Activated CD8-positive, alpha-beta memory T cell treated with anti-CD3 and anti-CD28 coated beads, Interleukin-2, amount 10 ng/mL, durations not matched to agents 7 days and 5 days (primary cell): ENCODE measurements around the gene BCKDK. TPM values are rescaled to one million over a fixed set of nuclear protein-coding genes. Genes with fewer than 3 reads are reported as not detected.

Source experiments
- ATAC-seq: fragments of 150-1000 bp; cut with Tn5 transposase; one replicate; pipeline ENCODE4 v1.10.0; 2021; ENCODE audit warnings: moderate library complexity
- CTCF ChIA-PET: fragments of 350-600 bp; sonication (Branson Sonifier 250); formaldehyde crosslinking; loops from one replicate; lab custom pipeline; 2021; ENCODE audit warnings: antibody characterized with exemption; lab: Charles Lee
- DNase-seq: peaks from one replicate; pipeline ENCODE4 v3.0.0-alpha.2; 2020
- H3K27ac Mint-ChIP-seq: one replicate; pipeline ENCODE4 v1.8.0; 2021; ENCODE audit warnings: mild to moderate bottlenecking, mixed read lengths
- H3K27me3 Mint-ChIP-seq: one replicate; pipeline ENCODE4 v1.8.0; 2021; ENCODE audit warnings: mixed read lengths
- H3K36me3 Mint-ChIP-seq: one replicate; pipeline ENCODE4 v1.8.0; 2021; ENCODE audit warnings: mild to moderate bottlenecking, mixed read lengths
- H3K4me1 Mint-ChIP-seq: one replicate; pipeline ENCODE4 v1.8.0; 2021; ENCODE audit warnings: mixed read lengths
- H3K4me3 Mint-ChIP-seq: one replicate; pipeline ENCODE4 v1.8.0; 2021; ENCODE audit warnings: mild to moderate bottlenecking, moderate library complexity, mixed read lengths
- H3K9me3 Mint-ChIP-seq: one replicate; pipeline ENCODE4 v1.8.0; 2022; ENCODE audit warnings: low read depth, mixed read lengths
- total RNA-seq, 2 experiments: library from RNA; stranded (reverse); gene quantifications; one replicate each; pipeline ENCODE4 v1.2.3, GENCODE V29; 2021

Gene BCKDK
- total RNA-seq, 2 experiments from 2014 or later, result 34.7 to 35.4 TPM

DNA sequence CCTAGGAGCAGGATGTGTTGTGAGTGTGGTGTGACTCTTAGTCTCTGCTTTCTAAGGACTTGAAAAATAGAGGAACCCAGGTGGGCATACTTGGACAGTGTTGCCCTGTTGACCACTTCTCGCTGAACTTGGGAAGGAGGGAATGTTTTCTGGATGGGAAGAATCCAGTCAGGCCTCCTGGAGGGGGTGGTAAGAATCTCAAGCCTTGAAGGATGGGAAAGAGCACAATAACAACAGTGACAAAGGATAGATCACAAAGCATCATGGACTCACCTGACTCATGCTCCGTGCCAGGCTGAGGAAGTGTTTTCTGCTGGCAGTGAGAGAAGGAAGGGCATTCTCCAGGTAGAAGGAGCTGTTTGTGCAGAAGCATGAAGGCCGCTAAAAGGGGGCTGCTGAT lies 17.7 kb downstream of the BCKDK start:
- Mint-ChIP-seq H3K27me3 (no peaks in the 10 kb centered on the region), H3K27ac (no peak overlapping the region), H3K4me3 (no peak overlapping the region), H3K4me1 (peaks cover 2% of the 10 kb centered on the region), H3K36me3 (peaks cover 14% of the 10 kb centered on the region), H3K9me3 (no peaks in the 10 kb centered on the region)
- DNase-seq, result no peak
- CTCF ChIA-PET, result interaction anchor here (1.1 kb wide), 1 partner anchor 8 kb away, joined by 3 read pairs; the partner anchor contains the start of gene KAT8
- ATAC-seq, result no peak

DNA sequence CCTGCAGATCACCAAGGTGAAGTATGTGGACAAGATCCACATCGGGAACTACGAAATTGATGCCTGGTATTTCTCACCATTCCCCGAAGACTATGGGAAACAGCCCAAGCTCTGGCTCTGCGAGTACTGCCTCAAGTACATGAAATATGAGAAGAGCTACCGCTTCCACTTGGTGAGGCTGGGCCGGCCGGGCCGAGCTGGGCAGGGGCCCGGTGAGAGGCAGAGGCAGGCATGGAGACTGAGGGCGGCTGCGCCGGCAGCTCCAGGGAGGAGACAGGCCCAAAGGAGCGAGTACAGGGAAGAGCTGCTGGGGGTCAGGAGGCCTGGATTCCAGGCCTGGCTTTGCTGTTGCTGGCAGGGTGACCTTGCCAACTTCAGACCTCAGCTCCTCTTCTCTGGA lies 19.0 kb downstream of the BCKDK start:
- H3K9me3 Mint-ChIP-seq, result no peaks in the 10 kb centered on the region
- H3K27ac Mint-ChIP-seq, result no peak overlapping the region
- no peak for ATAC-seq
- DNase-seq, result no peak
- no peaks in the 10 kb centered on the region for H3K27me3 Mint-ChIP-seq
- CTCF ChIA-PET, result interaction anchor here (1.1 kb wide), 1 partner anchor 15 kb away, joined by 4 read pairs; no protein-coding TSS in a partner anchor
- peaks cover 7% of the 10 kb centered on the region for H3K36me3 Mint-ChIP-seq
- peaks cover 2% of the 10 kb centered on the region for H3K4me1 Mint-ChIP-seq
- H3K4me3 Mint-ChIP-seq, result no peak overlapping the region

DNA sequence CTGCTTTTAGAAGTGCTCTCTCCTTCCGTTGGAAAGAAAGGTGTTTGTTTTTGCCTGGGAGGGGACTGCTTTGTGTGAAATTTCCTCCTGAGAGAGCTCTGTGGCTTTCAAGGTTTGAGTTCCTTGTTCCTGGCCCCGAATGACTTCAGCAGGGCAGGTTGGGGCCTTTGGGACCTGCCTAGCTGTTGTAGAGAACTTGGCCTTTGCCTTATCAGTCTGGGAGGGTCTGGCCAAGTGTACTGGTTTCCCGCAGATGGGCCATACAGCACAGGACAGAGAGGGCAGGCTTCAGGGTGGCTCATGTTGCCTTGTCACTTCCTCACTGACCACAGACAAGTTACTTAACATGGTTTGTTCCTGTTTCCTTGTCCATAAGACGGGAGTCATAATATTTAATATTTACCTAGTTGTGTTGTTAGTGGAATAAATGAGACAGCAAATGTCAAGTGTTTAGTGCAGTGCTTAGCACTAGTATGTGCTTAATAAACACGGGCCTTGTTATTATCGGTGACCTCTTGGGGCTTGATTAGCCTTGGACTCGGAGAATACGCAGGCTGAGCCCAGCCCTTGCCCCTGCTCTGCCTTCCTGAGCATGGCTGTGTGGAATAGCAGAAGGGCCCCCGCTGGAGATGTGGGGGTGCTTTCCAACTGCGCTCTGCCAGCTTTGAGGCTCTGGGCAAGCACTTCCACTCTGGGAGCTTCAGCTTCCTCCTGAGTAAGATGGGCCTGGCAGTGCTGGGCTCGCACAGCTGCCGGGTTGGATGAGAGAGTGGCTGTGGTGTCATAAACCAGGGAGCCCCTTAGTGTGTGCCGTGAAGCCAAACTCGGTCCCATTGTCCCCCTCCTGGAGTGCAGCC lies 20.8 kb downstream of the BCKDK start:
- peaks cover 2% of the 10 kb centered on the region for H3K4me1 Mint-ChIP-seq
- H3K36me3 Mint-ChIP-seq, result peaks cover 5% of the 10 kb centered on the region
- ATAC-seq, result no peak
- peak overlapping the region; percentile 74 for H3K27ac Mint-ChIP-seq
- H3K9me3 Mint-ChIP-seq, result no peaks in the 10 kb centered on the region
- no peaks in the 10 kb centered on the region for H3K27me3 Mint-ChIP-seq
- DNase-seq, result no peak
- H3K4me3 Mint-ChIP-seq, result no peak overlapping the region
- CTCF ChIA-PET, result no interaction called here

DNA sequence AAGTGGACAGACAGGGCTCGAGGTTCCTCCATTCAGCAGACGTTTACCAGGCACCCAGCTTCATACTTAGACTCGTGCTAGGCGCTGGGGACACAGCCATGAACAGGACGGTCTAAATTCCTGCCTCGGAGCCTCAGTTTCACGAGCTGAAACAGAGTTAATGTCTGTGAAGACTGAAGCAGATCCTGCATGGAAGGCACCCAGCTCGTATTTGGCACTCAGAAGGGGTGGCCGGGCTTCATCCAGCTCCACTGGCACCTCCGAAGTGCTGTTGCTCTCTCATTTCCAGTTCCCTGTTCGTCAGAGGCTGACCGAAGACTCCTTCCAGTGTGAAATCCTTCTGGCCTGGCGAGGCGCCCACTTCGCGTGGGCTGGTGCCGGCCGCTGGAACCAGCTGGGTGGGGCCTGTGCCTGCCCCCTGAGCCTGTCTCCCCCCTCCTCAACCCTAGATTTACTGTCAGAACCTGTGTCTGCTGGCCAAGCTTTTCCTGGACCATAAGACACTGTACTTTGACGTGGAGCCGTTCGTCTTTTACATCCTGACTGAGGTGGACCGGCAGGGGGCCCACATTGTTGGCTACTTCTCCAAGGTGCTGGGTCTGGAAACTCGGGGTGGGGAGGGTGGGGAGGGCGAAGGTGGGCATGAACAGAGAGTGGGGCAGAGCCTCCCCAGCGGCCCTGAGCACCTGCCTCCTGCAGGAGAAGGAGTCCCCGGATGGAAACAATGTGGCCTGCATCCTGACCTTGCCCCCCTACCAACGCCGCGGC lies 21.6 kb downstream of the BCKDK start:
- H3K36me3 Mint-ChIP-seq, result peaks cover 5% of the 10 kb centered on the region
- no peaks in the 10 kb centered on the region for H3K9me3 Mint-ChIP-seq
- no peak for ATAC-seq
- H3K27ac Mint-ChIP-seq, result no peak overlapping the region
- DNase-seq, result no peak
- H3K27me3 Mint-ChIP-seq, result no peaks in the 10 kb centered on the region
- CTCF ChIA-PET, result no interaction called here
- H3K4me1 Mint-ChIP-seq, result peaks cover 2% of the 10 kb centered on the region
- no peak overlapping the region for H3K4me3 Mint-ChIP-seq

DNA sequence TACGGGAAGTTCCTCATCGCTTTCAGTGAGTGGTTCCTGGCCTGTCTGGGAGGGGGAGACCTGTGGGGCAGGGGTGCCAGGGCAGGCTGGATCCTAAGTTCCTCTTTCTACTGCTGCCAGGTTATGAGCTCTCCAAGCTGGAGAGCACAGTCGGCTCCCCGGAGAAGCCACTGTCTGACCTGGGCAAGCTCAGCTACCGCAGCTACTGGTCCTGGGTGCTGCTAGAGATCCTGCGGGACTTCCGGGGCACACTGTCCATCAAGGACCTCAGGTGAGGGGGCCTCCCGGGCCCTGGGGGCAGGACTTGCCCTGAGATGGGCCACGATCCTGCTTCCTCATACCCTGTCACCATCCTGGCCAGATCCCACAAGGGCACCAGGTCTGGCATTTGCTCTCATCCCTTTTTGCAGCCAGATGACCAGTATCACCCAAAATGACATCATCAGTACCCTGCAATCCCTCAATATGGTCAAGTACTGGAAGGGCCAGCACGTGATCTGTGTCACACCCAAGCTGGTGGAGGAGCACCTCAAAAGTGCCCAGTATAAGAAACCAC lies 22.2 kb downstream of the BCKDK start:
- Mint-ChIP-seq H3K4me1 (peaks cover 2% of the 10 kb centered on the region), H3K36me3 (peaks cover 5% of the 10 kb centered on the region), H3K4me3 (no peak overlapping the region), H3K9me3 (no peaks in the 10 kb centered on the region), H3K27ac (no peak overlapping the region), H3K27me3 (no peaks in the 10 kb centered on the region)
- DNase-seq (no peak), ATAC-seq (no peak)
- CTCF ChIA-PET, result interaction anchor here (1.3 kb wide), 1 partner anchor 14 kb away, joined by 3 read pairs; no protein-coding TSS in a partner anchor

DNA sequence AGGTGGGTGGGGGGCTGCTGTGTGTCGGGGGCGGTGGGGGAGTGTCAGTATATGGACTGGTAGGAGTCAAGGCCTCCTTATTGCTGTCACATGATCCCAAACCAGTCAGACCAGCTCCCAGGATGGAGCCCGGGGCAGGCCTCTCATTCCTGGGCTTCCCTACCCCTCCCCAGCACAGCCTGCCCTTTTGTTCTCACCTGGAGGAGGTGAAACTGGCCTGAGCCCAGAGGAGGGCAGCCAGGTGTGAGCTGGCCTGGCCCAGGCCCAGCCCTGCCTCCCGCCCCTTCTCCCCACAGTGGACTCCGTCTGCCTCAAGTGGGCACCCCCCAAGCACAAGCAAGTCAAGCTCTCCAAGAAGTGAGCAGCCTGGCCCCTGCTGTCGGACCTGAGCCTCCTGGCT lies 22.7 kb downstream of the BCKDK start:
- Mint-ChIP-seq H3K36me3 (peaks cover 5% of the 10 kb centered on the region), H3K27me3 (no peaks in the 10 kb centered on the region), H3K27ac (no peak overlapping the region), H3K9me3 (no peaks in the 10 kb centered on the region), H3K4me1 (peaks cover under 1% of the 10 kb centered on the region), H3K4me3 (no peak overlapping the region)
- DNase-seq (no peak), ATAC-seq (no peak)
- CTCF ChIA-PET, result interaction anchor here (1.3 kb wide), 1 partner anchor 14 kb away, joined by 3 read pairs; no protein-coding TSS in a partner anchor

DNA sequence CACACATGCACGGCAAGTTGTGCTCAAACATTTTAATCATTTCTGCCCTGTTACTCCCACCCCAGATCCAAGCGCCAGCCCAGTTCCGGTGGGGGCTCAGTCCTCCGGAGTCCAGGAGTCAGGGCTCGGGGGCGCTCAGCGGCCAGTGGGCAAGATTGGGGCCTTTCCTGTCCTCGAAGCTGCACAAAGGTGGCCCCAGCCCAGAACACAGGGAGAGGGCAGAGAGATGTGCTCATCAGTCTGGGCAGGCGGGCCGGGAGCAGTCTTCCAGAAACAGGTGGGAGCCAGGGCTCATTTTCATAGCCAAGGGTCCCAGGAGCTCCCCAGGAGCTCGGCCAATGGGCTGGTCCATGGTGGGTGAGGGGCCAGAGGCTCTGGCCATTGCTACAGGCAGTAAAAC lies 23.2 kb downstream of the BCKDK start:
- DNase-seq (no peak), ATAC-seq (no peak)
- Mint-ChIP-seq H3K27me3 (no peaks in the 10 kb centered on the region), H3K4me1 (no peaks in the 10 kb centered on the region), H3K36me3 (peaks cover 5% of the 10 kb centered on the region), H3K27ac (no peak overlapping the region), H3K4me3 (no peak overlapping the region), H3K9me3 (no peaks in the 10 kb centered on the region)
- CTCF ChIA-PET, result interaction anchor here (1.3 kb wide), 1 partner anchor 13 kb away, joined by 3 read pairs; no protein-coding TSS in a partner anchor

DNA sequence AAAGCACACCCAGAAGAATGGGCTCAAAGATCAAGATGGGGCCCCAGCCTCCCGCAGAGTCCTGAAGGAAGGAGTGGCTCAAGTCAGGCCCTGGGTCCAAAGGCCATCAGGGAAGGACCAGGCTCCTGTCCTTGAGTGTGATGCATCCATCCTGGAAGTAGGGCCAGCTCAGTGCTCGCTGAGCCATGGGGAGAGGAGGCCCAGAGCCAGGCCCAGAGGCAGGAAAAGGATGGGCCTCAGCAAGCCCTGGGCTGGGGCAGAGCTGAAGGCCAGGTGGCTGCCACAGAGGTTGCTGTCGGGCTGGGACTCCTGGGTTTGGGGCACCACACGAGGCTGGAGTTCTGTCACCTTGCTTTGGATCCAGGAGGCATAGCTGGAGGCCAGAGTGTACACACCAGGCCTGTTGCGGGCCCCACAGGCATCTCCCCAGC lies 23.7 kb downstream of the BCKDK start:
- Mint-ChIP-seq H3K4me3 (no peak overlapping the region), H3K27me3 (no peaks in the 10 kb centered on the region), H3K4me1 (no peaks in the 10 kb centered on the region), H3K27ac (no peak overlapping the region), H3K36me3 (peaks cover 5% of the 10 kb centered on the region), H3K9me3 (no peaks in the 10 kb centered on the region)
- DNase-seq (no peak), ATAC-seq (no peak)
- CTCF ChIA-PET, result no interaction called here

DNA sequence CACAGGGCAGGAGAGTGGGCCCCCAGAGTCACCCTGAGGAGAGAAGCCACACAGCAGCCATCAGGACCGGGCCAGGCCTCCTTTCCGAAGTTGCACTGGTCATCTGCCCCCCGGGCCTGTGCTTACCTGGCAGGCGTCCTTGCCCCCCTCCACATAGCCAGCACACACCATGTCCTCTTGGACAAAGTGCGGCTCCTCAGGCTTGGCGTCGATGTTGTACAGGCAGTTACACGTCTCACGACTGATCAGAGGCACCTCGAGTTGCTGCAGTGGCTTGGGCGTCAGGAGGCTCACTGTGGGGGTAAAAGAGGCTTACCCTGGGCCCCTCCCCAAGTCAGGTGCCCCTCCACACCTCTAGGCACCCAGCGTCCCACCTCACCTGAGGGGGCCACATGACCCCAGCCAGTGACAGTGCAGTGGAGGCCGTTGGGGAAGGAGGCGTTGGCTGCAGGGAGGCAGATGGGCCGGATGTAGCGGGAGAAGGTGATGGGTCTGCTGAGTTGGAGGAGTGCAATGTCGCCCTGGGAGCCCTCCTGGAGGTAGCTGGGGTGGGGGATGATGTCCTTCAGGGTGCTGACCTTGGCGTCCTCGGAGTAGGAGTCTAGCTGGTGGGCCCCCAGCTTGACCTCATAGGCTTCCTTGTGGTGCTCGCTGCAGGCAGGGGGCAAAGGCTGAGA lies 24.3 kb downstream of the BCKDK start:
- Mint-ChIP-seq H3K4me3 (no peak overlapping the region), H3K27me3 (no peaks in the 10 kb centered on the region), H3K4me1 (no peaks in the 10 kb centered on the region), H3K27ac (no peak overlapping the region), H3K36me3 (peaks cover 4% of the 10 kb centered on the region), H3K9me3 (no peaks in the 10 kb centered on the region)
- ATAC-seq (no peak), DNase-seq (no peak)
- CTCF ChIA-PET, result no interaction called here

DNA sequence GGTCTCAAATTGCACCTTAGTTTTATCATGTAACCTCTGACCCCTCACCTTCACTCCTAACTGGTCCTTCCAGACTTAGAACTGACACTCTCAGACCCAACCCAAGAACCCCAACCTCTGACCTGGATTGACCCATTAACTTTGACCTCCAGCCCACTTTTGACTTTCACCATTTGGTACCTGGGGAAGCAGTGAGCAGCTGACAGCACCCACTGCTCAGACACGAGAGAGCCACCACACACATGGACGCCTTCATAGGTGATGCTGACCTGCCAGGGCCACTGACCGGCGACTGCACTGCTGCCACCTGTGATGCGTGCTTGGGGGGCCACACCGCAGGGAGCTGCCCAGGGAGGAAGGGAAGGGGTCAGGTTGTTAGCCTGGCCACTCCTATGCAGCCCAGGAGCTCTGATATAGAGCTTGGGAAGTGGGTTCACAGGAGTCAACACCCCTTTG lies 24.9 kb downstream of the BCKDK start:
- Mint-ChIP-seq H3K4me3 (no peak overlapping the region), H3K27me3 (no peaks in the 10 kb centered on the region), H3K9me3 (no peaks in the 10 kb centered on the region), H3K27ac (no peak overlapping the region), H3K4me1 (no peaks in the 10 kb centered on the region), H3K36me3 (no peaks in the 10 kb centered on the region)
- CTCF ChIA-PET, result interaction anchor here (1.2 kb wide), 1 partner anchor 9 kb away, joined by 4 read pairs; no protein-coding TSS in a partner anchor
- DNase-seq (no peak), ATAC-seq (no peak)

DNA sequence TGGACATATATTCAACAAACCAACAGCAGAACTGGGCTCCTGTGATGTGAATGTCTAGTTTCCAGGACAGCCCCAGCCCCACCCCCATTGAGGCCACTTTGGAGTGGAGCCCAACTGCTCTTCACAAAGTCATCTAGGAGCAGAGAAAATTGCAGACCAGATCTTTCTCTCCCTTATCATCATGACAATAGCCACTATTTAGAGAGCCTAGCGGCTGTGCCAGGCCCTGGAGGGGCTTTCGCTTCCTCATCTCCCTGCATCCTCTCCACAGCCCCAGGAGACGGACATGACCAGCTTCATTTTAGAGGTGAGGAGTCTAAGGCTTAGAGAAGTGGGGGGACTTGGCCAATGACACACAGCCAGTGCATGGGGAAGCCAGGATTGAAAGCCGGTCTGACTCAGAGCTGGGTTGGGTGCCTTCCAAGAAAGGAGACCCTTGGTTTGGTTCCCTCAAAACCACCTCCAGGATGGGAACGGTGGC lies 25.9 kb downstream of the BCKDK start:
- DNase-seq (no peak), ATAC-seq (no peak)
- no peaks in the 10 kb centered on the region for H3K9me3 Mint-ChIP-seq
- H3K4me3 Mint-ChIP-seq, result no peak overlapping the region
- CTCF ChIA-PET, result interaction anchor here (1.2 kb wide), 1 partner anchor 8 kb away, joined by 4 read pairs; no protein-coding TSS in a partner anchor
- no peaks in the 10 kb centered on the region for H3K36me3 Mint-ChIP-seq
- H3K4me1 Mint-ChIP-seq, result no peaks in the 10 kb centered on the region
- no peaks in the 10 kb centered on the region for H3K27me3 Mint-ChIP-seq
- H3K27ac Mint-ChIP-seq, result no peak overlapping the region

DNA sequence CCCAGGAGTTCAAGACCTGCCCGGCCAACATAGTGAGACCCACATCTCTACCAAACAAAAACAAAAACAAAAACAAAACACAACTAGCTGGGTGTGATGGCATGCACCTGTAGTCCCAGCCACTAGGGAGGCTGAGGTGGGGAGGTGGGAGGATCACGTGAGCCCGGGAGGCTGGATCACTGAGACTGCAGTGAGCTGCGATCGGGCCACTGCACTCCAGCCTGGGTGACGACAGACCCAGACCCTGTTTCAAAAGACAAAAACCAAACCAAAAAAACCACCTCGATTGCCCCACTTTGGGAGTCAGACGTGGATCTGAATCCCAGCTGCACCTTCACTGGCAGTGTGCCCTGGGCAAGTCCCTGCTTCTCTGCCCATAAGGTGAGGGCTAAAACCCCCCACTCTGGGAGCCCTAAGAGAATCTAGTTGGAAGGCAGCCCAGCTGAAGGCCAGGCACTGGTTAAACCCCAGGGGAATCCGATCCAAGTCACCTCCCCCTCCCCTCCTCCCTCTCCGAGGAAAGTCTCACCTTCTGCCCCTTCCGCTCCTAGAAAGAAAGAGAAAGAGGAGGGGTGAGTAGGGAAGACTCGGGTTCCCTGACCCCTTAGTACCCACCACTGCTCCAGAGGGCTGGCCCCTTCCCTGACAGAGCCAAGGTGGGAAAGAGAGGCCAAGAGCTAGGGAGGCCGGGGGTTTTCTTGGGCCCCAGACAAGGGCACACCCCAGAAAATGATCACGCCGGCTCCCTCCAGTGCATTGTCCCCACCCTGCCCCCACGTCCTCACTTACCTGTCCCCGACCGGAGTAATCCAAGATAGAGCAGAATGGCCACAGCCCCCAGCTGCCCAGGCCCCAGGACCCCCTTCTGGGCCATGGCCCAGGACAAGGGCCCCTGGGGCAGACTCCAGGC lies 26.7 kb downstream of the BCKDK start:
- ATAC-seq (no peak), DNase-seq (no peak)
- no peaks in the 10 kb centered on the region for H3K9me3 Mint-ChIP-seq
- CTCF ChIA-PET, result no interaction called here
- H3K4me3 Mint-ChIP-seq, result no peak overlapping the region
- H3K4me1 Mint-ChIP-seq, result no peaks in the 10 kb centered on the region
- no peaks in the 10 kb centered on the region for H3K36me3 Mint-ChIP-seq
- H3K27ac Mint-ChIP-seq, result no peak overlapping the region
- no peaks in the 10 kb centered on the region for H3K27me3 Mint-ChIP-seq
